ENCODE results near the gene KDM6A.

GRCh38 chrX:44876767-44877166 lies 3.8 kb downstream of the KDM6A start:
- no peak for TF ChIP-seq YY1 (IDR thresholded peaks at IDR 0.05; ENCODE audit: low read depth)
- TF ChIP-seq CTCF (IDR thresholded peaks at IDR 0.05), result no peak
- no peak for TF ChIP-seq FOXM1 (IDR thresholded peaks at IDR 0.05; ENCODE audit: low read depth)
- TF ChIP-seq TEAD4 (IDR thresholded peaks at IDR 0.05; ENCODE audit: borderline replicate concordance, insufficient read depth), result no peak
- TF ChIP-seq GABPA (IDR thresholded peaks at IDR 0.05; ENCODE audit: low read depth), result no peak
- TF ChIP-seq POLR2AphosphoS5 (IDR thresholded peaks at IDR 0.05; ENCODE audit: low read depth, low read length), result no peak
- TF ChIP-seq GATA2 (CRISPR knock-in tag; IDR thresholded peaks at IDR 0.05), result no peak
- no peak for TF ChIP-seq RAD21 (IDR thresholded peaks at IDR 0.05; ENCODE audit: low read length)
- no peak for TF ChIP-seq FOXJ3 (CRISPR knock-in tag; IDR thresholded peaks at IDR 0.05)
- no peak for TF ChIP-seq TAF1 (IDR thresholded peaks at IDR 0.05; ENCODE audit: borderline replicate concordance, low read depth, low read length)
